ENCODE measurements around the gene TIGD1. TPM values are rescaled to one million over a fixed set of nuclear protein-coding genes. Genes with fewer than 3 reads are reported as not detected.

The TIGD1 gene
- total and polyA plus RNA-seq, 2 of the 13 experiments (the other 11 are each of a cell fraction or from before 2014, with no cell fraction given), result 3.5 to 9.5 TPM

GRCh38 chr2:232529806-232530547 is 20.4 kb downstream of the TIGD1 start:
- H3K36me3 ChIP-seq (replicated peaks in 1 of 2; ENCODE audit: control insufficient read depth in 1 of 2, insufficient read depth in 2 of 2, low read length in 2 of 2), result no peaks in the 10 kb centered on the region
- no peak overlapping the region for H3K9ac ChIP-seq (ENCODE audit: insufficient read depth, low read depth, low read length)
- H3K4me3 ChIP-seq (replicated peaks in 1 of 3; ENCODE audit: insufficient read depth in 1 of 3, low read depth in 2 of 3, low read length in 3 of 3), result no peak overlapping the region
- H2AFZ ChIP-seq (ENCODE audit: low read length), result no peak overlapping the region
- intact Hi-C loops (cut with micrococcal nuclease; ENCODE audit: unreplicated experiment) (loop anchor here (10.0 kb wide), 1 partner anchor 625 kb away; no protein-coding TSS in a partner anchor), in situ Hi-C loops (cut with HindIII; ENCODE audit: extremely low pct_ligation_motif_present, low pct_unique_long_range_greater_than_20kb) (no loop called here)
- H3K79me2 ChIP-seq (ENCODE audit: insufficient read depth, low read length), result no peaks in the 10 kb centered on the region
- H3K4me2 ChIP-seq (ENCODE audit: low read depth, low read length), result no peak overlapping the region
- POLR2A ChIA-PET, result no interaction called here
- H3K9me3 ChIP-seq (ENCODE audit: low read length), result no peaks in the 10 kb centered on the region
- no peak overlapping the region for H3K27ac ChIP-seq (ENCODE audit: extremely low read length, insufficient read depth, low read length)
- CTCF ChIA-PET (ENCODE audit: low intra/inter-chr PET ratio, low total read pairs), result no interaction called here
- 32% methylated on average over 17 of the region's 17 CpGs for WGBS (ENCODE audit: low lambda C conversion rate)
- TF ChIP-seq ATF4 (CRISPR knock-in tag; IDR thresholded peaks at IDR 0.05) (no peak), ZHX2 (IDR thresholded peaks at IDR 0.05; ENCODE audit: low read depth) (no peak), ZHX2 (CRISPR knock-in tag; IDR thresholded peaks at IDR 0.05; ENCODE audit: borderline replicate concordance) (no peak), ZNF687 (CRISPR knock-in tag; IDR thresholded peaks at IDR 0.05) (no peak), BHLHE40 (IDR thresholded peaks at IDR 0.05; ENCODE audit: low read length) (no peak), SMYD3 (CRISPR knock-in tag; IDR thresholded peaks at IDR 0.05) (no peak), ZKSCAN1 (IDR thresholded peaks at IDR 0.05; ENCODE audit: low read length) (no peak)
- TF ChIP-seq, protein P1, sequence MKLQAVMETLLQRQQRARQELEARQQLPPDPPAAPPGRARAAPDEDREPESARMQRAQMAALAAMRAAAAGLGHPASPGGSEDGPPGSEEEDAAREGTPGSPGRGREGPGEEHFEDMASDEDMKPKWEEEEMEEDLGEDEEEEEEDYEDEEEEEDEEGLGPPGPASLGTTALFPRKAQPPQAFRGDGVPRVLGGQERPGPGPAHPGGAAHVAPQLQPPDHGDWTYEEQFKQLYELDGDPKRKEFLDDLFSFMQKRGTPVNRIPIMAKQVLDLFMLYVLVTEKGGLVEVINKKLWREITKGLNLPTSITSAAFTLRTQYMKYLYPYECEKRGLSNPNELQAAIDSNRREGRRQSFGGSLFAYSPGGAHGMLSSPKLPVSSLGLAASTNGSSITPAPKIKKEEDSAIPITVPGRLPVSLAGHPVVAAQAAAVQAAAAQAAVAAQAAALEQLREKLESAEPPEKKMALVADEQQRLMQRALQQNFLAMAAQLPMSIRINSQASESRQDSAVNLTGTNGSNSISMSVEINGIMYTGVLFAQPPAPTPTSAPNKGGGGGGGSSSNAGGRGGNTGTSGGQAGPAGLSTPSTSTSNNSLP (IDR thresholded peaks at IDR 0.05; ENCODE audit: low read depth, low read length), result no peak
- peaks cover 22 to 69% of the 10 kb centered on the region in 2 experiments; a peak in 4 of 5 replicates for H3K27me3 ChIP-seq (ENCODE audit: control insufficient read depth in 1 of 2, insufficient read depth in 2 of 2, low read length in 2 of 2)
- H4K20me1 ChIP-seq (ENCODE audit: insufficient read depth, low read length), result no peaks in the 10 kb centered on the region
- BruUV-seq (replicated peaks), result no TSS peak
- H3K4me1 ChIP-seq (ENCODE audit: insufficient read depth, low read length), result peaks cover 24% of the 10 kb centered on the region
- ATAC-seq (no peak), DNase-seq (ENCODE audit: low spot score) (no peak), FAIRE-seq (no peak)
